ENCODE measurements around the gene KCNK6. TPM values are rescaled to one million over a fixed set of nuclear protein-coding genes. Genes with fewer than 3 reads are reported as not detected.

The KCNK6 gene
- total and polyA plus RNA-seq, 2 donors (not counting 1 experiment from before 2014, with no cell fraction given), result 3.4 to 3.7 TPM

DNA sequence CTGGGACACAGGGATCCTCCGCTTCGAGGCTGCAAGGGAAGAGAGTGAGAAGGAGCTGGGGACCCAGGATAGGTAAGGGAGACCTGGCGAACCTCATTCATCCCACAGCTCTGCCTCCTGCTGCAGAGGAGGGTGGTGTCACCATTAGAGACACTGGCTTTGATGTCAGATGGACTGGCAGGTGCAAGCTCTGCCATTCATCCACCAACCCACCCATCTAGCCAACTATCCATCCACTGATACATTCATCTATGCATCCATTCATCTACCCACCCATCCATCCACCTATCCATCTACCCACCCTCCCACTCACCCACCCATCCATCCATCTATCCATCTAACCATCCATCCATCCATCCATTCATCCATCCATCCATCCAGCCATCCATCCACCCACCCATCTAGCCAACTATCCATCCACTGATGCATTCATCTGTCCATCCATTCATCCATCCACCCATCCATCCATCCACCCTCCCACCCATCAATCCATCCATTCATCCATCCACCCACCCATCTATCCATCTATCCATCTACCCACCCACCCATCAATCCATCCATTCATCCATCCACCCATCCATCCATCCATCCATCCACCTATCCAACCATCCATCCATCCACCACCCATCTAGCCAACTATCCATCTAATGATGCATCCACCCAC is 9.9 kb upstream of the KCNK6 start:
- 100% methylated on average over 2 of the region's 3 CpGs for WGBS (ENCODE audit: insufficient coverage)
- H3K27me3 ChIP-seq (replicated peaks in 1 of 4; ENCODE audit: control extremely low read depth in 1 of 4, control insufficient read depth in 3 of 4, insufficient read depth in 4 of 4, low read length in 3 of 4), result no peaks in the 10 kb centered on the region
- intact Hi-C loops (cut with micrococcal nuclease), result no loop called here
- peaks cover 0 to 16% of the 10 kb centered on the region in 2 experiments for H3K36me3 ChIP-seq (replicated peaks in 1 of 2; ENCODE audit: control extremely low read depth in 1 of 2, control insufficient read depth in 1 of 2, extremely low read depth in 1 of 2, insufficient read depth in 2 of 2, low read length in 1 of 2)
- no peaks in the 10 kb centered on the region for H3K9me3 ChIP-seq (ENCODE audit: control extremely low read depth in 1 of 3, control insufficient read depth in 2 of 3, insufficient read depth in 1 of 3, low read length in 2 of 3)
- no peak for TF ChIP-seq EZH2 (IDR thresholded peaks at IDR 0.05; ENCODE audit: borderline replicate concordance, insufficient read depth, low read depth, low read length, poor library complexity, severe bottlenecking)
- TF ChIP-seq, protein P1, sequence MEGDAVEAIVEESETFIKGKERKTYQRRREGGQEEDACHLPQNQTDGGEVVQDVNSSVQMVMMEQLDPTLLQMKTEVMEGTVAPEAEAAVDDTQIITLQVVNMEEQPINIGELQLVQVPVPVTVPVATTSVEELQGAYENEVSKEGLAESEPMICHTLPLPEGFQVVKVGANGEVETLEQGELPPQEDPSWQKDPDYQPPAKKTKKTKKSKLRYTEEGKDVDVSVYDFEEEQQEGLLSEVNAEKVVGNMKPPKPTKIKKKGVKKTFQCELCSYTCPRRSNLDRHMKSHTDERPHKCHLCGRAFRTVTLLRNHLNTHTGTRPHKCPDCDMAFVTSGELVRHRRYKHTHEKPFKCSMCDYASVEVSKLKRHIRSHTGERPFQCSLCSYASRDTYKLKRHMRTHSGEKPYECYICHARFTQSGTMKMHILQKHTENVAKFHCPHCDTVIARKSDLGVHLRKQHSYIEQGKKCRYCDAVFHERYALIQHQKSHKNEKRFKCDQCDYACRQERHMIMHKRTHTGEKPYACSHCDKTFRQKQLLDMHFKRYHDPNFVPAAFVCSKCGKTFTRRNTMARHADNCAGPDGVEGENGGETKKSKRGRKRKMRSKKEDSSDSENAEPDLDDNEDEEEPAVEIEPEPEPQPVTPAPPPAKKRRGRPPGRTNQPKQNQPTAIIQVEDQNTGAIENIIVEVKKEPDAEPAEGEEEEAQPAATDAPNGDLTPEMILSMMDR (IDR thresholded peaks at IDR 0.05), result no peak
- Mint-ChIP-seq H3K4me3 (no peak overlapping the region), H3K27ac (no peak overlapping the region), H3K27me3 (no peaks in the 10 kb centered on the region), H3K4me1 (peaks cover 14% of the 10 kb centered on the region), H3K9me3 (ENCODE audit: insufficient read depth) (no peaks in the 10 kb centered on the region)
- H3K4me2 ChIP-seq (replicated peaks; ENCODE audit: low read depth, low read length, poor library complexity, severe bottlenecking), result no peak overlapping the region
- ATAC-seq (ENCODE audit: low read depth) (no peak), DNase-seq (no peak)
- H3K4me3 ChIP-seq (ENCODE audit: control extremely low read depth in 1 of 5, extremely low read depth in 1 of 5, insufficient read depth in 1 of 5, low read depth in 2 of 5, low read length in 4 of 5), result no peak overlapping the region
- ChIA-PET CTCF (no interaction called here), POLR2A (interaction anchor here (0.6 kb wide), 1 partner anchor 577 kb away, joined by 5 read pairs; no protein-coding TSS in a partner anchor)
- H2AFZ ChIP-seq (ENCODE audit: insufficient read depth, low read depth, low read length, poor library complexity, severe bottlenecking), result no peak overlapping the region
- H3K9ac ChIP-seq (ENCODE audit: low read length), result no peak overlapping the region
- H3K27ac ChIP-seq (ENCODE audit: low read length in 2 of 2), result no peak overlapping the region
- no peaks in the 10 kb centered on the region for H4K20me1 ChIP-seq (ENCODE audit: control insufficient read depth, insufficient read depth, low read length, poor library complexity, severe bottlenecking)
- H3K4me1 ChIP-seq (ENCODE audit: control insufficient read depth in 2 of 2, insufficient read depth in 2 of 2, low read length in 2 of 2), result peaks cover 0 to 5% of the 10 kb centered on the region in 2 donors
- H3K79me2 ChIP-seq (ENCODE audit: control insufficient read depth, insufficient read depth, low read length), result no peaks in the 10 kb centered on the region

- CTCF ChIA-PET, result no interaction called here
- no peaks in the 10 kb centered on the region for H3K9me3 ChIP-seq (ENCODE audit: control extremely low read depth in 1 of 3, control insufficient read depth in 2 of 3, insufficient read depth in 1 of 3, low read length in 2 of 3)
- peaks cover 0 to 15% of the 10 kb centered on the region in 2 experiments for H3K36me3 ChIP-seq (replicated peaks in 1 of 2; ENCODE audit: control extremely low read depth in 1 of 2, control insufficient read depth in 1 of 2, extremely low read depth in 1 of 2, insufficient read depth in 2 of 2, low read length in 1 of 2)
- H3K9ac ChIP-seq (ENCODE audit: low read length), result no peak overlapping the region
- H3K79me2 ChIP-seq (ENCODE audit: control insufficient read depth, insufficient read depth, low read length), result no peaks in the 10 kb centered on the region
- H3K27me3 ChIP-seq (replicated peaks in 1 of 4; ENCODE audit: control extremely low read depth in 1 of 4, control insufficient read depth in 3 of 4, insufficient read depth in 4 of 4, low read length in 3 of 4), result no peaks in the 10 kb centered on the region
- WGBS (ENCODE audit: insufficient coverage), result no CpG with 5 or more reads among the region's 2 CpGs
- no peak overlapping the region for H3K4me3 ChIP-seq (ENCODE audit: control extremely low read depth in 1 of 5, extremely low read depth in 1 of 5, insufficient read depth in 1 of 5, low read depth in 2 of 5, low read length in 4 of 5)
- POLR2A ChIA-PET, result interaction anchor here (0.5 kb wide), 1 partner anchor 386 kb away, joined by 4 read pairs; no protein-coding TSS in a partner anchor
- no peak overlapping the region for H3K4me2 ChIP-seq (replicated peaks; ENCODE audit: low read depth, low read length, poor library complexity, severe bottlenecking)
- intact Hi-C loops (cut with micrococcal nuclease), result no loop called here
- no peak overlapping the region for H3K27ac Mint-ChIP-seq
- no peak for TF ChIP-seq EZH2 (IDR thresholded peaks at IDR 0.05; ENCODE audit: borderline replicate concordance, insufficient read depth, low read depth, low read length, poor library complexity, severe bottlenecking)
- H3K27ac ChIP-seq (ENCODE audit: low read length in 2 of 2), result no peak overlapping the region
- H4K20me1 ChIP-seq (ENCODE audit: control insufficient read depth, insufficient read depth, low read length, poor library complexity, severe bottlenecking), result no peaks in the 10 kb centered on the region
- no peak overlapping the region for H2AFZ ChIP-seq (ENCODE audit: insufficient read depth, low read depth, low read length, poor library complexity, severe bottlenecking)
- ATAC-seq (ENCODE audit: low read depth) (no peak), DNase-seq (no peak)
- peaks cover 16% of the 10 kb centered on the region for H3K4me1 Mint-ChIP-seq
- H3K9me3 Mint-ChIP-seq (ENCODE audit: insufficient read depth), result no peaks in the 10 kb centered on the region
- H3K4me3 Mint-ChIP-seq, result no peak overlapping the region
- H3K4me1 ChIP-seq (ENCODE audit: control insufficient read depth in 2 of 2, insufficient read depth in 2 of 2, low read length in 2 of 2), result peaks cover 2 to 7% of the 10 kb centered on the region in 2 donors
- no peaks in the 10 kb centered on the region for H3K27me3 Mint-ChIP-seq
Observed at GRCh38 chr19:38310279-38310670, 9.4 kb upstream of the KCNK6 start.
